Islet precursor cell (in vitro differentiated cells): ENCODE data around the gene PELI2.

Experiments used
- DNase-seq: peaks from one replicate; pipeline ENCODE4 v3.0.0-alpha.2; 2018

PELI2 gene

GRCh38 chr14:56210571-56210970, 92.4 kb downstream of the PELI2 start:
- DNase-seq = no peak

DNA sequence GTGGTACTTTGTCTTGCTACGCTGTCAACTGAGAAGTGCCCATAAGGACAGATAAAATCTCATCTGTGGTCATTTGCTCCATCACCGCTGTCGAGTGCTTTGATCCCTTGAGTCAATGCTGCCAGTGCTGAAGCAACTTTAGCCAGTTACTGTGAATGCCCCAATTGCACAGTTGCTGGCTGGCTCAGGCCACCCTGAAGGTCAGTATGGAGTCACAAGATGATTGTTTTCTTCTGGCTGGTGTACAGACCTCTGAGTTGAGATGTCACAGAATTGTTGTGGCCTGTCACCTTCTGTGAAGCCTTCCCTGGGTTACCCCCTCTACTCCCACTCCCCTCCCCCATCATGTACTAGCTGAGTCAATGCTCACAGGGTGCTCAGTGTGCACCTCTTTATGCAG, 92.9 kb downstream of the PELI2 start:
- DNase-seq = no peak

DNA sequence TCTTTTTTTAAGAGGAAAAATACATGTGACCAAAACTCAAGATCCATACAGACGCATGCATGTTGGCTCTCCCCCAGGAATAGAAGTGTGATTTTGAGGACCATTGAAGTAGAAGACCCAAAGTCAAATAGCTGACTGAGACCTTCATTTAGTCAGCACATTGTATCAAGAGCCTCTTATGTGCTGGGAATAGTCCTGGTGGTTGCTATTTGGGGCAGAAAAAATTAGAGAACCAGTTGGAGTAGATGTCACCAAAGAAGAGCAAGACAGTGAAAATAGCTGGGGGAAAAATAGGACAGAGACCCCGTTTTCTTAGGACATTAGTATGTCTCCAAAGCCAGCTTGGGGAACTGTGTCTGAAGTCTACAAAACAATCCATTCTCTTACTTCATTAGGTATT, 93.6 kb downstream of the PELI2 start:
- DNase-seq = no peak

DNA sequence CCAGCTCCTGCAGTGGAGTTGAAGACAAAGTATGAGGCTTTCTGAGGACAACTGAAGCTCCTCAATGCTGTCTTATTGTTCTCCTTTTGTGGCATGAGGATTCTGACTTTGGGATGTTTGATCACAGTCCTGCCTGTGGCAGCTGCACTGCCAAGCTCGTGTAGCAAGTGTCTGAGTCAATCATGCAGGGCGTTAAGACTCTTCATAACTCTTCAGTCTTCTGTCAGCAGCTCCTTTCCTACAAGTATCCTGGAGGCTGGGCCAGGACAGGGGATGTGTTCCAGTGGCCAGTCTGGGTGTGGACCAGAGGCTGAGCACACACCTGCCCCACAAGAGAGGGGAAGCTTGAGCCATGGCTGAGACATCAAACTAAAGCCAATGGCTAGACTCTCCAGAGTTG, 94.3 kb downstream of the PELI2 start:
- no peak for DNase-seq

DNA sequence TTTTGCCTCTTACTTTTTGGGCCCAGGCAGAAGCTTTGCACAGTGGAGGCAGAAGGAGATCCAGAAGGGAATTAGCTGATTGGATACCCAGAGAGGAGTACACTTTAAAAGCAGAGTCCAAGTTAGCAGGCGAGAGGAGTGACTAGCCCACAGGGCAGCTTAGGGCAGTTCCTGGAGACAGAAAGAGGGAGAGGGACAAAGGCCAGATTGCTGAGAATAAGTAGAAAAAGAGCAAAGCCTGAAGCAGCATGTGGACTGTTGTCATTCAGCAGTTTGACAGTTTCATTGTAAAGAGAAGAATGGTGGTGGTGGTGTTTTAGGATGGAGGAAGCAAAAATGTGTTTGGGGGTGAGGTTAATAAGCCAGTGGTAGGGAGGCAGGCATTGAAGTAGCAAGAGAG, 95.1 kb downstream of the PELI2 start:
- no peak for DNase-seq

DNA sequence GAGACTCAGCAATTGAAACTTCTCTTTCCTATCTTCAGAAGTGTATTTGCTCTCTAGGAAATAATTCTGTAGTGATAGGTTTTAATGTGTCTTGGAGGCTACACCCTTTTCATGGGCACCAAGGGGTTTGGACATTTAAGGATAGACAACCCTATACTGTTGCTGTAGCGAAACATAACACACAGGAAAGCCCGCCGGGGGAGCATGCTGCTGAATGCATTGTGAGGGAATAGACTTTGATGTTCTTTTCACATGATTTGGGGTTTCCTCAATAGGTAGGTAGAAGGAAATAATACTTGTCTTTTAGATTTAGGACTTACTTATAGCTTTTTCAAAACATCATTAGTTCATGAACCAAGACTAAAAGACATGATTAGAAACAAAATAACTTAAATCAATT, 97.0 kb downstream of the PELI2 start:
- no peak for DNase-seq

DNA sequence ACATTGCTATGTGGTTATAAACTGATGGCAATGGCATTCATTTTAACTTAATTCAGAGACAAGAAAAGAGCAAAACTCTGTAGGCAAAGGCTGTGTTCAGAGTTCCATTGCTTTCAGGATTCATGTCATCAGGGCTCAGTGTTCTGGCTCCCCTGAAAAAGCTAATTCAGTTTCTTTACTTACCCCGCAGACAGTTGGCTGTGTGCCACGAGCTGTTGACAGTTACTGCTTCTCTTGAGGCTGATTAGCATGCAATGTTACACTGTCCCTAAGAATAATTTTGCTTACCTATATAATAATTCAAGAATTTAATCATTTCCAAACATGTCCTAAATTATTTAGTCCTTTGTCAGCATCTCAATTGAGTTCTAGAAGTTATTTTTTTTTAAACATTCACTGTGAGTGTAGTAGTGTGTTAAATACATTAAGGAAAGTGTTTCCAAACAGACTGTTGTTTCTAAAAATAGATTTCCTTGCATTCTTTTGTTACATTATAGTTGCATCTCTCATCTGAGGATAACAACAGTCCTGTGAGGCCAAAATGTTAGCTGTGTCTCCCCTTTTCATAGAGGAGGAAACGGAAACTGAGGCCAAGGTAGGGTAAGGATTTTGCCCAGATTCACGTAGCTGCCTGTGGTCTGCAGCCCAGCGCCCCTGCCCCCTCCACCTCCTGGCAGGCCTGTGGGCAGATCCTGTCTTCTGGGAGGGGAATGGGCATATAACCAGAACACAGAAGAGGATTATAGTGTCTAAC, 98.6 kb downstream of the PELI2 start:
- no peak for DNase-seq

GRCh38 chr14:56217380-56218045, 99.3 kb downstream of the PELI2 start:
- no peak for DNase-seq

DNA sequence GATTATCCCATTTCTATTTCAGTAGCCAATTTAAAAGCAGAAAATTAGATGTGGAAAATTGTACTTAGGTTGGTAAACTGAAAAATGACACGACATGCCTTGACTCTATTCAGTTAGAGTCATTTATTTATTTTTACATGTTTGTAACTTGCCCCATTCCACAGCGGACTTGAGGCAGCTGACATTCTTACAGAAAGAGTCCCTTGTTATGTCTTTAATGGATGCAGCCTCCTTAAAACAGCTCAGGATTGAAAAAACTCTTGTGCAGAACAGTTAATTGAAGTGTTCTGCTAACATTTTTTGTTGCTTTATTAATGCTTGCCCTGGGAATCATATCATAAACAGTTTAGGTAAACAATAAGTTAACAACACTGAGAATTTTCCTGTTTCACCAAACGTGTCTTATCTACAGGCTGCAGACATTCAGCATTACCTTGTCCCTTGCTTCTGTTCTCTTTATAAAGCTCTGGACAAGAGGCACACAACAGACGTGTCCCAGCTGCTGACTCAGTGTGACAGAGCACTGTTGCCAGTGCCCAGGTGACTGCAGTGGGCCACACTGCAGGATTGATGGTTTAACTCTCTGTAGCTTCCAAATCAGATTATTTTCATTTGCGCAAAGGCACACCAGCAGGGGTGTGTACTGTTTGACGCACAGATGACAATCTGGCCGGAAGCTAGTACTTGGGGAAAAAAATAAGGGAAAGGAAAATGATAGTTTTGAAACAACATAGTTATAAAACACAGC, 101.6 kb downstream of the PELI2 start:
- DNase-seq = no peak

- no peak for DNase-seq
Observed at GRCh38 chr14:56221382-56222128, 103.3 kb downstream of the PELI2 start.

DNA sequence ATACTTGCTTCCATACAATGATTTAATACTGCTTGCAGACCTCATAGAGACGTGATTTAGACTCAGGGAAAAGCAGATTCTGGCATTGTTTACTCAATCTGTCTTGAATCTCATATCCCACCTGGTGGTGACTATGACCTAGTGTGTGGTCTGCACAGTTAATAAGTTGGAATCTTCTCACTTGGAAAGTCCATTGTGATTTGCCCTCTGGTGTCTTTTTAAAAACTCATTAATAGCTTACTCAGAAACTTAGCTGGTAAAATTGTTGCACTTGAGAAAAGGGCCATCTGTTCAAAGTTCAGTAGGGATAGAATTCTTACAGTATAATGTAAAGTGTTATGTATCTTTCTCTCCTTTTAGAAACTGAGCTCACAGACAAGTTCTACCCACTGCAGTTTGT, 106.0 kb downstream of the PELI2 start:
- DNase-seq = no peak

DNA sequence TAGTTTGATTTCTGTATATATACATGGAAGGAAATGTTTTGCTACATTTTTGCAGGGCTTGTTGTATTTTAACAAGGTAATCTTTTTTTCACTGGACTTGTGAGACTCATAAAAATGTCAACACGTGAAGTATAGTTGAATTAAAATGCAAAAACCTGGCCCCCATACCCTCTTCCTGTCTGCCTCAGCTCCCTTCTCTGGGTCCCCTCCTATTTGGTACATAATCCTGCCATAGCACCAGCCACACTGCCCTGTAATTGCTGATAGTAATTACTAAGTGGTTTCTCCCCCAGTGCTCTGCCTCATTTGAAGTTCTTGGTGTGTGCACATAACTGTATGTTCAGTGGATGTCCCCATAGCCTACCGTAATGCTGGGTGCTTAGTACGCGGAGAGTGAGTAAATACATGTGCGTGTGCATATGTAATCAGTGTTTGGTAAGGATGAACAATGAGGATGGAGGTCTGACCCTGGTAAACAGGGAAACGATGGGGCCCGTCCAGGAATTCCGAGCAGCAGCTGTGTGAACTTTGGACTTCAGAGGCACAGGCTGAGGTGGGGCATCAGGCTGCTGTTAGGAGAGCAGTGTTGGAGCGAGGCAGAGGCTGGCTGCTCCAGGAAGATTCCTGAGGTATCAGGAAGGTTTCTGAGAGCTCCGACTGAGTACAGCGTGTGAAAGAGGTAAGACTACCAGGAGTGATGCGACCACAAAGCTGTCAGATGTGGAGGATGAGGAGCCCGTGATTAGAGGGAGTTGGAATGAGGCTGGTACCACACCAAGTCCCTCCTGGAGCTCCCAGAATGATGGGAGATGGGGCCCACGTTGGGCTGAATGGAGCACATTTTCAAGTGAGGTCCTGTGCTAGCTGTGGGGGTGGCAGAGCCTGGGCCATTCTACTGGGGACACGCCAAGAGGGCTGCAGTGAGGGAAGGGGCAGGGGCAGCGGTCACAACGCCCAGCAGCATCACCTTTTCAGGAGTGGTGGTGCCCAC, 106.8 kb downstream of the PELI2 start:
- DNase-seq = no peak

DNA sequence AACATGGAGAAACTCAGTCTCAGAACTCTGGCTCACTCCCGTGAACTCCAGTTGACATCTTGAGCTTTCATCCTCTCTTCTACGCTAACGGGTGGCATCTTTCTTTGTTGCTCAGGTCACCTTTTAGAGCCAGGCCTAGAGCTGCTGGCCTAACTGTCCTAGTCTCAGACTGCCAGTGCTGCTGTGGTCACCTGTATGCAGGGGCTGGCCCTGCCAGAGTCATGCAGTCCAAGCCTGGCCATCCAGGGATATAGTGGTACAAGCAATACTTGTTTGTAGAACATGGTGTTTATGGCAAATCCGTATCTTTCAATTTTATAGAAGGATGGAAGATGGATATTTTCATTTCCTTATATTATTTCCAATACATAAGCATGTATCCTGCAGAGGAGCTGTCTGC, 117.2 kb downstream of the PELI2 start:
- no peak for DNase-seq

DNA sequence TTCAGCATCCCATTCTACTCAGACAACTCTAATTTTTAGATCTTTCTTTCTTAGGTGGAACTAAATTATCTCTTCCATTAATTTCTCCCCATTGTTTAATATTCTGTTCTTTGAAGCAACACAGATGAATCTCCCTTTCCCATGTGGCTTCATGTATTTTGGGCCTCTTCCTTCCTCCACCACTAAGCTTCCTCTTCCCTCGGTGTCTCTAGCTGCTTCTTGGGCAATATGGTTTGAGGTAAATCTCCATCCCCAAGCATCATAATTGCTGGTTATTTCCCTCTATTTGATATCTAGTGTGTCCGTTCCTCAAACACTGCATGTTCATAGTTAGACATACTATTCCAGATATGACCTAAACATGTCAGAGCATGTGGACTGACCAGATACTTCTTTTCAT, 119.2 kb downstream of the PELI2 start:
- no peak for DNase-seq

DNA sequence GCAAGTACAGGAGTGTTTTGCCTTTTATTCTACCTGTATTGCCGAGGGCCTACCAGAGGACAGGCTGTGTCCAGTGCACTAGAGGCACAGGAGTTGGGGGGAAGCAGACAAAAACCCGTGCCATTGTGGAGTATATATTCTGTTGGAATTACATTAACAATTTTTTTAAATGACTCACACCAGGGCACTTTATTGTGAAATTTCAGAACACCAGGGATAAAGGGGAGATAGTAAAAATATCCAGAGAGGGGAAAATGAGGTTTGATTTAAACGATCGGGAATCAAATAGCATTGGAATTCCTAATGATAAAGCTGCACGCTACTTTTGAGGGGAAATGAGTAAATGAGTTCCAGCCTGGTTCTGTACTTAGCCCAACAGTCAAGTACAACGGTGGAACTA, 123.2 kb downstream of the PELI2 start:
- no peak for DNase-seq

DNA sequence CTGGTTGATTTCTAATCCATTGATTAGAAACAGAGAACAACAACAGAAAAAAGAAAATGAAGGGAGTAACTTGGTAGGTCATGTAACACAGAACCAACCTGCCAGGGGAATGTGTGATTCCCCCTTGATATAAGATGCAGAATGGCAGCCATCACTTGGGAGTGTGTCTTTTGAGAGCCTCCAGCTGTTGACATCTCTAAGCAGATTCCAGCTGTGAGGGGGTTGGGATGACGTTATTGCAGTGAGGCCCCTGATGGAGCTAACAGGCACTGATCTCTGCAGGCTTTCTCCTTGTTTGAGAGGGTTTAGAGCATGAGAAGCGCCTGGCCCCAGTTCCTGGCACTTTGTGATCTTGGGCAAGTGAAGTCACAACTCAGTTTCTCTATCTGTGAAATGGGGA, 124.9 kb downstream of the PELI2 start:
- no peak for DNase-seq

DNA sequence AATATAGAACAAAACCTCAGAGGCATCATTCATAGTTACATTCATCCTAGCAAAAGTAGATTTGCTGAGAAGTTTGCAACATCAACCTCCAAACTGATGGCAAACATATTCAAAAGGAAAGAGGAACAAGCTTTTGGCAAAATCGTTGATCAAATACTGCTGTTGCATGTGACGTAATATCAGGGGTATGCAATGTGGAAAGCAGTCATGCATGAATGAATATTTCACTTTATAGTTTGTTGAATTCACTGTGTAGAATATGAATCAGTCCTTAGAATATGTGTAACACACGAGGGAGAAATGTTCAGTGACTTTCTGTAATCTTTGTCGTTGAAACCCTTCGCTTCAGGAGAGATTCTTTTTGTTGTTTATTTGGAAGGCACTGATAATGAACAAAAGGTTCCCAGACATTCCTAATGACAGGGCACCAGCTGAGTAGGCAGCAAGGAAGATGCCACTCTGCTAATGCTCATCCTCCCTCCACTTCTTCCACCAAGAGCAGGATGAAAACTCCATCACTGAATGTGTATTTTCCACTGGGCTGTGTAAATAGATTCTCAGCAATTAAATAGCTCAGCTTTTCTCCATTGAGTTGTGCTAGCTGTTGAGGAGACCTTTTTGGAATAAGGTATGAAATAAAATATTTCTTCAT, 126.1 kb downstream of the PELI2 start:
- no peak for DNase-seq

DNA sequence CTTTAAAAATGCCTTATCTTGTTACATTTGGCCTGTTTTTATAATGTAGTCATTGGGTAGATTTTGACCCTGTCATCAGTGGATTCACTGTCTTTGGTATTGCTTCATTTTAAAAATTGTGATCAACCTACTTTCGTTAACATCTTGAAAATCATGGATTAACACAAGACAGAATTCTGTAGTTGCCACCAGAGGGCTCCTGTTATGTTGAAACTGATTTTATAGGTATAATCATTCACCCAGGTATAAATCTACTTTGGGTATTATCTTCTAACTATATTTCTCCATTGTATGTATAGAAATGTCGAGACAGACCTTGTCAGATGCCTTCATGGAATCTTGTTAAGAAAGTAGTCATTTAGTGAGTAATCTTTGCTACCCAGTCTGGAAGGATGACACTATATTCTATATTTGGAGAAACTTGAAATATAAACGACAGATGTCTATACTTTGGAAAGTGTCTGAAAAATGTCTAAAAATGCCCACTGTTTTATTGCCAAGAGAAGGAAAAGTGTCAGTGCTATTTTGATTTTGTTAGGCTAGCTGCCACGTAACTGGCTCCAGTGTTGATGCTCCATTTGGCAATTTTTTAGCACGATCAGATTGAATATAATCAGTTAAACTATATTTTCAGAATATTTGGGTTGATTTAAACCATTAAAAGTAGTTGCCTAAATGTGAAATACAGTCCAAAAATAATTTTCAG, 129.4 kb downstream of the PELI2 start:
- DNase-seq = no peak

DNA sequence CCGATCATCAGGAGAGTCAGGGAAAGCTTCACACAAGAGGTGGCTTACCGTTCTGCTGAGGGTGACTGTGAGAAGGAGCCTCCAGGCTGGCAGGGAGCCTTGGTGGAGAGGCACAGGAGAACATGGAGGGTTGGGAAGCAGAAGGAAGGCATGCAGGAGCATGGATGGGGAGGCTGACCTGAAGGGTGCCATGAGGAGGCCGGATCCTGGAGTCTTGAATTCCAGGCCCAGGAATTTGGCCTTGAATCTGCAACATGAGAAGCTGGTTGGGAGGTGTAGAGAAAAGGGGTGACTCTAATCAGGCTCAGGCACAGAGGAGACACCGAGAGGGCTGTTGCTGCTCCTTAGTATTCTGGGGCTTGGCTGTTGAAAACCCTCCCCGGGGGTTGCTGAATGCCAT, 130.2 kb downstream of the PELI2 start:
- no peak for DNase-seq

DNA sequence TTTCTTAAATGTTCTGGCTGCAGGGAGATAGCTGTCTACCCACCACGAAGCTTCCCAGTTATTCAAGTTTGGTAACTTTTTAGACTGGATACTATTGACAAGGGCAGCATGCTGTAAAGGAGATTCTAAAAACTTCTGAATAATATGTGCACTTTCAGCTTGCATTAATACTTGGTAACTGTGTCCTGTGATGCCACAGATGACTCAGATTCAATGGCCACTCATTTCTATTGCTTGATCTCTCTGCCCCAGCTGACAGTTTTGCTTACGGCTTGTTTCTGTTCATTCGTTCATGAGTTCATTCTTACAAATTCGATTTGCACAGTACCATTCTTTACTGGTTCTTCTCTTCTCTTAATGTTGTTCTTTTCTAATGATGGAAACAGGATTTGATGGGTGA, 142.8 kb downstream of the PELI2 start:
- no peak for DNase-seq

DNA sequence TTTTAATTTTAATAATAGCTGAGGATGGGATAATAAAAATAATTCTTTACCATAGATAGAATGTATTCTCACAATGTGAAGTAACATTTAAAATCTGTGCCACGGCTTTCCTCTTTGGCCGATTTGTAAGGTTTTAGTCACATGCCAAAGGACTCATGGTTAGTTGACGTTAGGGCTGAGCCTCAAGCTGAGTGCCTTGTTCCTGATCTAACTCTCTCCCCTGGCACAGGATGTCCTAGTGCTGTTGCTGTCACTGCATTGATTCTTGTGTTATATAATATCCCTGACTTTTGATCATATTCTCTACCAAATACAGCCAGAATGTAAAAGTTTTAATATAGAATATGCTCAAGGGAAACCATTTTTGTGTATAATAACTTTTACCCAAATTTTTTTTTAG, 144.3 kb downstream of the PELI2 start:
- DNase-seq = no peak
